Brain microvascular endothelial cell (primary cell): Measurements from ENCODE around the gene SMIM20.
A peak's percentile ranks its signal among the peaks of the same experiment; 100 is the strongest.

Experiments
- DNase-seq: peaks from one replicate; pipeline ENCODE4 v3.0.0-alpha.2; 2020
- H3K27ac ChIP-seq: fragments of 250-450 bp; sonication (Bioruptor Pico); 2 replicates; pipeline ENCODE4 v1.5.1; 2020; ENCODE audit warnings: mild to moderate bottlenecking, moderate library complexity
- H3K27me3 ChIP-seq: fragments of 250-450 bp; sonication (Bioruptor Pico); replicated peaks from 2 replicates; pipeline ENCODE4 v1.5.1; 2020; ENCODE audit warnings: mild to moderate bottlenecking
- H3K36me3 ChIP-seq: fragments of 250-450 bp; sonication (Bioruptor Pico); replicated peaks from 2 replicates; pipeline ENCODE4 v1.5.1; 2020; ENCODE audit warnings: mild to moderate bottlenecking
- H3K4me3 ChIP-seq: 2 replicates; pipeline ENCODE4 v1.5.1; 2011; ENCODE audit warnings: low read depth, mild to moderate bottlenecking, control low read depth, low read length, moderate library complexity
- in situ Hi-C: cut with HindIII; loops from 2 replicates; pipeline ENCODE4 v1.10.0; 2017; ENCODE audit warnings: low sequenced_read_pairs, low pct_ligation_motif_present
- TF ChIP-seq, protein P1 (sequence below): IDR thresholded peaks from 2 replicates; pipeline ENCODE4 v1.5.1; 2011; ENCODE audit warnings: low read depth, mild to moderate bottlenecking, moderate library complexity, low read length, control low read depth, inconsistent platforms; ENCODE audit errors: missing control alignments

SMIM20 gene

GRCh38 chr4:25879991-25880651 is 33.9 kb upstream of the SMIM20 start:
- Histone ChIP-seq H3K27ac (no peak overlapping the region), H3K36me3 (no peaks in the 10 kb centered on the region), H3K27me3 (no peaks in the 10 kb centered on the region), H3K4me3 (no peak overlapping the region)
- DNase-seq, result no peak
- TF ChIP-seq, protein P1, sequence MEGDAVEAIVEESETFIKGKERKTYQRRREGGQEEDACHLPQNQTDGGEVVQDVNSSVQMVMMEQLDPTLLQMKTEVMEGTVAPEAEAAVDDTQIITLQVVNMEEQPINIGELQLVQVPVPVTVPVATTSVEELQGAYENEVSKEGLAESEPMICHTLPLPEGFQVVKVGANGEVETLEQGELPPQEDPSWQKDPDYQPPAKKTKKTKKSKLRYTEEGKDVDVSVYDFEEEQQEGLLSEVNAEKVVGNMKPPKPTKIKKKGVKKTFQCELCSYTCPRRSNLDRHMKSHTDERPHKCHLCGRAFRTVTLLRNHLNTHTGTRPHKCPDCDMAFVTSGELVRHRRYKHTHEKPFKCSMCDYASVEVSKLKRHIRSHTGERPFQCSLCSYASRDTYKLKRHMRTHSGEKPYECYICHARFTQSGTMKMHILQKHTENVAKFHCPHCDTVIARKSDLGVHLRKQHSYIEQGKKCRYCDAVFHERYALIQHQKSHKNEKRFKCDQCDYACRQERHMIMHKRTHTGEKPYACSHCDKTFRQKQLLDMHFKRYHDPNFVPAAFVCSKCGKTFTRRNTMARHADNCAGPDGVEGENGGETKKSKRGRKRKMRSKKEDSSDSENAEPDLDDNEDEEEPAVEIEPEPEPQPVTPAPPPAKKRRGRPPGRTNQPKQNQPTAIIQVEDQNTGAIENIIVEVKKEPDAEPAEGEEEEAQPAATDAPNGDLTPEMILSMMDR, result no peak
- in situ Hi-C loops, result no loop called here

DNA sequence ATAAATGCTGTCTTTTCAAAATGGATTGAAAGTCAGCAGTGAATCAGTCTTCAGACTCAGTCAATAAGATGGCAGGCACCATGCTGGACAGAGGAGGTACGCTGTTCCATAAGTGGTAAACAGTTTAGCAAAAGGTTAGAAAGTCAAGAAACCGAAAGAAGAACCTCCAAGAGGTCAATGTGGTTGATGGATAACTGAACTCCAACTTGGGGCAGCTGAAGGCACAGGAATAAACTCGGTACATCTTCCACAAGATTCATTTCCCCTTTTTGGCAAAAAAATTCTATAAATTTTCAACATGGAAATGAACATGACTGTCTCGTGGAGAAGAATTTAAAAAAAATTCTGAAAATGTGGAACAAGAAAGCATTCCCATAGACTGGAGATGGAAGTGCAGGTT is 32.8 kb upstream of the SMIM20 start:
- no peaks in the 10 kb centered on the region for H3K36me3 ChIP-seq
- TF ChIP-seq, protein P1, result no peak
- DNase-seq, result no peak
- H3K27me3 ChIP-seq, result no peaks in the 10 kb centered on the region
- no peak overlapping the region for H3K4me3 ChIP-seq
- no peak overlapping the region for H3K27ac ChIP-seq
- in situ Hi-C loops, result no loop called here

DNA sequence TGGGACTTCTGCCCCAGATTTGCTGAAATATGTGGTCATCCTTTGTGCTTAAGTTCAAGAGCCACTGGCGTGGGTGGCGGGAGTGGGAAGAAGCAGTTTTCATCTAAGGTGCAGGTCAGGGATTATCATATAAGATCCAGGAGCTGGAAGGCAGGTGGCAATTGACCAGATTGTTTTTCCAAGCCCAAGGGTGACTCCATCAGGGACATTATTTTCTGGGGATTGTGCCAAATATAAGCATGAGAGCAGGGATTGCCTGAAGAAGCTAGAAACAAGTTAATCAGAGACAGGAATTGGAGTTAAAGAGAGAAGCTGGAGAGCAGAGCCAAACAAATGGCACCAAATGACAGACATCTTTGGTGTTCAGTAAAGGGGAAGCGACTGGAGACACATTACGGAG is 31.8 kb upstream of the SMIM20 start:
- in situ Hi-C loops, result no loop called here
- H3K4me3 ChIP-seq, result no peak overlapping the region
- no peak for DNase-seq
- H3K27me3 ChIP-seq, result no peaks in the 10 kb centered on the region
- TF ChIP-seq, protein P1, result no peak
- no peaks in the 10 kb centered on the region for H3K36me3 ChIP-seq
- no peak overlapping the region for H3K27ac ChIP-seq

DNA sequence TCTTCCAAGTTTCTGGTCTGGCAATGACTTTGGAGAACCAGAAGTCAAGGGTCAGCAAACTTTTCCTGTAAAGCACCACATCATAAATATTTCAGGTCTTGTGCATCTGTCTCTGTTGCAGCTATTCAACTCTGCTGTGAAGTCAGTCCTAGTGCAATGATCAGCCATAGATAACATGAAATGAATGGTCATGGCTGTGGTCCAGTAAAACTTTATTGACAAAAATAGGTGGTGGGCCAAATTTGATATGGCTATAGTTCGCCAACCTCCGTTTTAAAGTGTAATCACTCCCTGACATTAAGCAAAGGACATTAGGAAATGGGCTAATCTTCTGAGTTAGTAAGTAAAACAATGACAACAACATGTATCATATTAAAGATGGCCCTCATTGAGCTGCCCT is 30.5 kb upstream of the SMIM20 start:
- H3K36me3 ChIP-seq, result no peaks in the 10 kb centered on the region
- in situ Hi-C loops, result no loop called here
- no peak overlapping the region for H3K27ac ChIP-seq
- TF ChIP-seq, protein P1, result no peak
- H3K4me3 ChIP-seq, result no peak overlapping the region
- H3K27me3 ChIP-seq, result no peaks in the 10 kb centered on the region
- no peak for DNase-seq

GRCh38 chr4:25884031-25884782 is 29.8 kb upstream of the SMIM20 start:
- Histone ChIP-seq H3K36me3 (no peaks in the 10 kb centered on the region), H3K27me3 (no peaks in the 10 kb centered on the region), H3K27ac (no peak overlapping the region), H3K4me3 (no peak overlapping the region)
- TF ChIP-seq, protein P1, result no peak
- DNase-seq, result peak; percentile 54
- in situ Hi-C loops, result no loop called here
